ENCODE data around the gene ANXA3. TPM values are rescaled to one million over a fixed set of nuclear protein-coding genes. Genes with fewer than 3 reads are reported as not detected.

The ANXA3 gene
- total RNA-seq, 2 donors from 2014 or later = 27.1 to 59.2 TPM

DNA sequence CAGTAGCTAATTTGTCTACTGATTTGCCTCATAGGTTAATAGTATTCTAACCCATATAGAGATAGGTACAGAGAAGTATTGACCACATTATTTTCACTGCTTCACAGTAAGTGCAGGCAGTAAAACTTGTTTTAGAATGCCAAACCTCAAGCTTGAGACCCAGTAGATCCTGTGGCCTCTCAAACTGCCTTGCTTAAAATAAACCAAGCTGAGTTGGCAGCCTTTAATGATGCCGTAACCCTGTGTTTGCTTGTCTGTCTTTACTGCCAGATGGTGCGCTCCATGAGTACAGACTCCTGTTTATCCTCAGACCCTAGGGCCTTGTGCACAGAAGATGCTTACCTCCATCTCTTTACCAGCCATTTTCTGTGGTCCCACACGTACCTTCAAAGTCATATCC is 50.8 kb downstream of the ANXA3 start:
- intact Hi-C loops (cut with DNase I) = no loop called here
- ATAC-seq = peak; percentile 60 to 64
- no peak for DNase-seq

- intact Hi-C loops (cut with DNase I) = no loop called here
- ATAC-seq = no peak
- no peak for DNase-seq
Measured at GRCh38 chr4:78603384-78603783, 51.8 kb downstream of the ANXA3 start.

- intact Hi-C loops (cut with DNase I) = no loop called here
- no peak for DNase-seq
- ATAC-seq = no peak
Measured at GRCh38 chr4:78604988-78605387, 53.4 kb downstream of the ANXA3 start.

DNA sequence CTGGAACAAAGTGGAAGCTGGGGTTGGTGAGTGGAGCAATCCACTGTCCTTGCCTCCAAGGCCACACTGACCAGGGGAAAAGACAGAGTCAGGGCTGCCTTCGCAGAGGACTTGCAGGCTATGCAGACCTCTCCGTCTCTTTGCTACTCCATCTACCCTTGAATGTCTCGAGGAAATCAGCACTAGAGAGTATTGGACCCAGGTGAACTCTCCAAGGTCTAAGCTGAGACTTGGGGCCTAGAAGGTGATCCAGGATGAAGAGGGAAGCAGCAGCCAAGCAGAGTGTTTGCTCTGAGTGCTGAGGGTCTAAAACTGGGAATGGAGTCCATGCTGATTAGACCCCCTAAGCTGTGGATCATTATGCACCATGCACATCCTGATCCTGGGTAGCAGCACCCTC is 54.5 kb downstream of the ANXA3 start:
- intact Hi-C loops (cut with DNase I) = no loop called here
- DNase-seq (no peak), ATAC-seq (no peak)

DNA sequence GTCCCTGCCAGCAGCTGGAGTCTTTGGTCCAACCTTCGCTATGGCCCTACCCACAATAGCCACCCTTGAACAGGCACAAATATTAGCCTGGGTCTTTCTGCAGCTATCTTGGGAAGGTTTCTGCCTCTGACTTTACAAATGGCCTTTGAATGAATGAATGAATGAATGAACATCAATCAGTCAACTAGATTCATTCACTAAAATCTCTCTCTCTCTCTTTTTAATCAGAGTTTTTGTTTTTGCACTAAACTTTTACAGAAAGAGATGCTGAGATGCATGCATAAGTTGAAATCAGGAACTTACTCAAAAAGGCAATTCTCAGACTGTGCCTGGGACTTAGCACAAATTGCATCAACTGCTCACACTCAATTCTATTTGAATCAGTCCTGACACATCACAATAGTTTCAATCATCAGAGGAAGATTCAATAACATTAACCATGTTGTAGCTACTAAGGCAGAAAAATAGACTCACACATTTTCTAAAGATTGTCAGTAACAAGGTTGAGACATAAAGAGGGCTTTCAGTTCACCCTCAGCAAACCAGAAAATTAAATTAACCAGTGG is 55.0 kb downstream of the ANXA3 start:
- intact Hi-C loops (cut with DNase I) = no loop called here
- DNase-seq = no peak
- no peak for ATAC-seq

GRCh38 chr4:78608684-78609083 is 57.1 kb downstream of the ANXA3 start:
- DNase-seq = no peak
- intact Hi-C loops (cut with DNase I) = no loop called here
- no peak for ATAC-seq

GRCh38 chr4:78609580-78609979 is 58.0 kb downstream of the ANXA3 start:
- intact Hi-C loops (cut with DNase I) = no loop called here
- ATAC-seq (no peak), DNase-seq (no peak)

DNA sequence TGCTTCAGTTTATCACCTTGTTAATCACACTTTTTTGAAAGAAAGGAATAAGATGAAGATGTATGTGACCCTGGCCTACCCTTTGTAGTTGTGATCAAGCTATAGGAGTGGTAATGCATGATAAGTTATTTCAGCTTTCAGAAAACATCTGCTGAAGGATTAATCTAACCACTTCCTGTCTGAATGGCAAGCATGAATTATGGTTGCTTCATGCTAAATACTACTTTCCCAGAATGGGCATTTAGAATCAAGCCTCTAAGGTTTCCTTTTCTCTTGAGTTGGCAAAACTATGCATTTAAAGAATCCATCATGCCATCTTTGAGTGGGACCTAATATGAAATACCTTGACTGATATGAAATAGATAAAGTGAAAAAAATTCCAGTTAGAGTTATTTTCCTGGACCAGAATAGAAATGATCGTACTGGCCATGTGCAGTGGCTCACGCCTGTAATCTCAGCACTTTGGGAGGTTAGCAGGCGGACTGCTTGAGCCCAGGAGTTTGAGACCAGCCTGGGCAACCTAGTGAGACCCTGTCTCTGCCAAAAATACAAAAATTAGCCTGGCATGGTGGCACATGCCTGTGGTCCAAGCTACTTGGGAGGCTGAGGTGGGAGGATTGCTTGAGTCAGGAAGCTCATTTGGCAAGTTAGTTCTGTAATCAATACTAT is 59.1 kb downstream of the ANXA3 start:
- DNase-seq (no peak), ATAC-seq (no peak)
- intact Hi-C loops (cut with DNase I) = loop anchor here (2.0 to 10.0 kb wide), 3 partner anchors 164 to 257 kb away; partner anchors contain the start of gene BMP2K (in 1 of the 2)

DNA sequence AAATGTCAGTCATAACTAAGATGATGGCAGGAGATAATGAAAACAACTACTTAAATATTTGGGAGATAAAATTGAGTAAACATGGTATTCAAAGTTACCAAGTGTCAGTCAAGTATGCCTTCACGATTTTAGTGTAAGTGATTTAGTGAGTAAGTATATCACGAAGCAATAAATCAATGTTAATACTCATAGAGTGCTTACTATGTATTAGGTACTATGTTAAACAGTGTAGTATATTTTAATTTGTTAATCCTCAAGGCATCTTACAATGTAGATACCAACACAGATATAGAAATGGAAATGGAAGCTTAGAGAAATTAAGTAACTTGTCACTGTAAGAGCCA is 59.6 kb downstream of the ANXA3 start:
- intact Hi-C loops (cut with DNase I) = loop anchor here (2.0 to 10.0 kb wide), 3 partner anchors 164 to 256 kb away; partner anchors contain the start of gene BMP2K (in 1 of the 2)
- ATAC-seq (no peak), DNase-seq (no peak)

GRCh38 chr4:78612398-78613178 is 61.0 kb downstream of the ANXA3 start:
- DNase-seq (no peak), ATAC-seq (peak; percentile 76 to 81)
- intact Hi-C loops (cut with DNase I) = loop anchor here (2.0 to 10.0 kb wide), 3 partner anchors 162 to 255 kb away; partner anchors contain the start of gene BMP2K (in 2 of the 2)

DNA sequence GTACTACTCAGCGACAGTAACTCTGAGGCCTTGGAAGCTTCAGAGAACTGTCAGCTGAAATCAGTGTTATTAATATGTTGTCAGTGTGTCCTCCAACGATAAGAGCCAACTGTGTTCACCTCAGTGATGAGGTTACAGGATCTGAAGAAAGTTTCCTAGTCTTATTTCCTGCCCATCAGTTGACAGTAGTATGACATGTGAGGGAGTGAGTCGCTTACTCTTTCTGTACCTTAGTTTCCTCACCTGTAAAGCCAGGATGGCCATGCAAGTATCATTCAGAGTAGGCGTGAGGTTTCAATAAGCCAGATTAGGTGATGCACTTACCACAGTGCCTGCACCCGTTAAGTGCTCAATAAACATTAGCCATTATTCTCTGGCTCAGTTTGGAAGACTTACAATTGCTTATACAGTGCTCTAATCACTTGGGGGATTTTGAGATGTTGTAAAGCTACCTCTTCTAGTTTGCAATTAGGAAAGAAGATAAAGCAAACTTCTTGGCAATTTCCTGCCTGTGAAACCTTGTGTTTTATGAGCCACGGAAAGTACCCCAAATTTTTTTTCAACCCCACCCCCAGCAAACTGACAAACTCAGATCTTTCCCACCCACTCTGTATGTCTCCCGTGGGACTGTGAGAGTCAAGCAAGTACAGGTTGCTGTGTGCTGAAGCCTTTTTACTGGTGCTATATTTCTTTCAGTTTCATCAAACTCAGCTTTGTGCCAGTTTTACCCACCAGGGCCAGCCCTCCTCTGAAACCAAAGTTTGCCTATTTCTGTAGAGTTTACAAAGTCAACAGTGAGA is 62.2 kb downstream of the ANXA3 start:
- DNase-seq (no peak), ATAC-seq (peak; percentile 71 to 81)
- intact Hi-C loops (cut with DNase I) = loop anchor here (2.0 to 10.0 kb wide), 3 partner anchors 161 to 254 kb away; partner anchors contain the start of gene BMP2K (in 2 of the 2)

DNA sequence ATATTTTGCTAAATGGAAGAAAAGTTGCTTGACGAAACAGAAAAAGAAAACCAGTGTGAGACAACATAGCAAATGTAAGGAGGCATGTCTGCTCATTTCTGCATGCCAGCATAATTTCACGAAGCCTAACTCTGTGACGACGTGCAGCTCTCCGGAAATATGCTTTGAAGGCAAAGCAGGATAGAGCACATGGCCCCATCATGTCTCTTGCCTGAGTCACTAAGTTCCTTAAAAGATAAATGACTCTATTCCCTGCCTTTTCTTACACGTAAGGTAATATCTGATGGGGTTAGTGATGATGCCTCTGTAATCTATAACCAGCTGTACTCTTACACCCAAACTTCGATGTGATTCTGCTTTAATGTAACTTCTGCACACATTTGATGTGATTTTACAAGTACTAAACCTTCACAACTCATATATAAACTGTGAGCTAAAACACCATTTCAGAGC is 64.5 kb downstream of the ANXA3 start:
- ATAC-seq (no peak), DNase-seq (no peak)
- intact Hi-C loops (cut with DNase I) = loop anchor here in 1 of 2 donors (10.0 kb wide), 1 partner anchor 159 kb away; the partner anchor contains the start of gene BMP2K

DNA sequence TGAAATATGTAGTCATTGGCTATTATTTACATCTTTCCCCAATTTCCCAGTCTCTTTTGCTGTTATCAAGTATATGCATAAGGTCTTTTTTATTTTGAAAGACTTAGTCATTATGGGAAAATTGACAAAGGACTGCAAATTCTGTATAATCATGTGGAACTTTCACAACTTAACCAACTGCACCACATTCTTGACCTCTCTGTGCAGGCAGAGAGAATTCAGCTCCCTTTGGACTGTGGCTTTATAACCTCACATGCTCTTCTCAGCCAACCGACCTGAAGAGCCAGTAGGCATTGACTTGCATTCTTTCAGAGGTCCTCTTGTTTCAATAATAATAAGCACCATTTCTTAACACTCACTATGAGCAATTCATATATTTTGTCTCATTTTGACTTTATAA is 66.9 kb downstream of the ANXA3 start:
- intact Hi-C loops (cut with DNase I) = loop anchor here in 1 of 2 donors (10.0 kb wide), 1 partner anchor 156 kb away; the partner anchor contains the start of gene BMP2K
- no peak for ATAC-seq
- no peak for DNase-seq

GRCh38 chr4:78621395-78621794 is 69.8 kb downstream of the ANXA3 start:
- intact Hi-C loops (cut with DNase I) = no loop called here
- ATAC-seq = peak in 1 of 2 donors; percentile 32
- no peak for DNase-seq

GRCh38 chr4:78622253-78622979 is 70.8 kb downstream of the ANXA3 start:
- peak; percentile 61 to 97 for ATAC-seq
- intact Hi-C loops (cut with DNase I) = no loop called here
- no peak for DNase-seq

DNA sequence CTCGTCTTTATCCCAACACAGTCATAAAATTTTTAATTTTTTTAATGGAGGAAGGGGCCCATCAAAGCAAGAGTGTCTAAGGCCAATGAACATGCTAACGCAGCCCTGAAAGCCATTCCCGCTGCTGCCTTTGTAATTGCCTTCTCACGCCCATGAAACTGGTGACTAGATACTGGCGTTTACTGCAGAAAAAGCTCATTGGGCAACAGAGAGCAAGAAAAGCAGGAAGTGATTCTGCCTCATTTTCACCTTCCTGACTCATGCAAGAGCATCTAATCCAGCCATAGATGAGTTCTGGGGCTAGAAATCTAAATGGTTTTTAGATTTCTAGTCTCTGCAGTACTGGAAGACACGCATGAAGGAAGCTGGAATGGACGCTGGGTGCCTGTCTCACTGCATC is 72.5 kb downstream of the ANXA3 start:
- intact Hi-C loops (cut with DNase I) = no loop called here
- DNase-seq = no peak
- no peak for ATAC-seq

DNA sequence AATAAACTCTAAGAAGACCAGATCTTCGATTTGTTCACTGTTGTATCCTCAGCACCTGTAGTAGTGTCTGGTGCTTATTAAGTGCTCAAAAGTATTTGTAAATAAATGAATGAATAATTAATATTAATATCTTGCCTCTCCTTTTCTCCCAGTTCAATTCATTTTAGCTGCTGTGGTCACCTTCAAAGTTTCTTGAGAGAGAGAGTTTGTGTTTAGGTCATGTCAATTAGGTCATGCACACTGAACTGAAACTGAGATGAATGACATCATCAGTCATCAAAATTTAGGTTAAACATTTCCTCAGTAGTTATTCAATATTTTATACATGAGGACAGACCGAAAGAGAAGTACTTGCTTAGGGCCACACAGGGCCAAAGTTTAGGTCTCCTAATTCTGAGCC is 73.5 kb downstream of the ANXA3 start:
- no peak for ATAC-seq
- intact Hi-C loops (cut with DNase I) = no loop called here
- no peak for DNase-seq
